Erythroblast (primary cell): ENCODE measurements around the gene GRXCR1.

Source experiments
- DNase-seq, 2 experiments: peaks; one replicate each; lab custom pipeline; 2025; lab: John Stamatoyannopoulos, UW
- GATA1 ChIP-seq: IDR thresholded peaks from 2 replicates; pipeline ENCODE4 v1.6.1; 2011; ENCODE audit warnings: low read depth, mild to moderate bottlenecking, control low read depth, low read length, moderate library complexity
- POLR2A ChIP-seq: IDR thresholded peaks from 2 replicates; pipeline ENCODE4 v1.6.1; 2011; ENCODE audit warnings: mild to moderate bottlenecking, low read length

Gene GRXCR1

DNA sequence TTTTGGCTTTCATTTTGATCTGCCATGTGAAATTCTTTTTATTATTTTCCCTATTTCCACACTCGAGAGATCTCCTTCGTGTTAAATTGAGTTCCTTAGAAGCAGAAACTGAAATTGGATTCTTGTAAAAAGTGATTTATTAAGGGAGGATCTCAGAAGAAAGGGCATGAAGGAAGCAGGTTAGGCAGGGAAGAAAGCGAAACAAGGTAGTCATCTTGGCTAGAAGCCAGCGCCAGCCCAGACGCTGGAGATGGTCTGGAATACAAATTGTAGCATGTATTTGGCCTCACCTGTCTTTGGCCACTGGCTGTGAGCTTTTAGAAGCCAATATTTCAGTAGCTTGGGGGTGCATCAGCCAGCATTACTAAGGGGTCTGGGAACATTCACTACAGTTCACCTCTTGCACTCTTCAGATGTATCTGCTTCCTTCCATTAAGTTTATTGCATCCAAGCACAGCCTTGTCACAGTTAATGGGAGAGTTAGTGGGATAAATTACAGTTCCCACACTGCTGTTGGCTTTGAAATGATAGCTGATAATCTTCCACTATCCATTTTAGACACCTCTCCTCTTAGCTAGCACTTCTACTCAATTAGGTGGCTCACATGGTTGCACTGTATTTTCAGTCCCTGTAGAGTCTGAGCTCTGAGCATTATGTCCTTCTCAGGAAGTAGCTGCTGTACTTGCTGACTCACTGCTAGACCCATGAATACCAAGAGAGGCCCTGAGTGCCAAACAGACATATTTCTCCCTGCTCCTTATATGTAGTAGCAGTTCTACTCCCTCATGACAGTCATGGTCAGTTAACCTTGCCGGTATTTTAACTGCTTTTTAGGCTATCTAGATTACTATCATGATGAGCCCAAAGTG is 14.6 kb downstream of the GRXCR1 start:
- no peak for DNase-seq
- TF ChIP-seq POLR2A (no peak), GATA1 (no peak)

DNA sequence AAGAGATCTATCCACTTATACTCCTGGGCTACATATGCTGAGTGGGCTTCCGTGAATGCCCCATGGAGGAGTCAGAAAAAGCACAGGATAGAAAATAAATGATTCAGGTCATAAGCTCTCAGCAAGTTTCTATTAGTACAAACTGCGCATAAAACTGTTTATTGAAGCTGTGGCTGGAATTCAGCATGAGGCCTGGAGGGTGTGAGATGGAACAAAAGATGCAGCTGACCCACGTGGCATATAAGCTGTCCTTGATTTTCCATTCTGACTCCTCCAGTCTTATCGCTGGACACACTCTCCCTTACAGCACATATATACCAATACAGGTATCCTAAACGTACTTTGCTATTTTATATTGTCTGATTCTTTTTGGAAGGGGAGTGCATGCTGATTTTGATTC is 17.9 kb downstream of the GRXCR1 start:
- TF ChIP-seq GATA1 (no peak), POLR2A (no peak)

DNA sequence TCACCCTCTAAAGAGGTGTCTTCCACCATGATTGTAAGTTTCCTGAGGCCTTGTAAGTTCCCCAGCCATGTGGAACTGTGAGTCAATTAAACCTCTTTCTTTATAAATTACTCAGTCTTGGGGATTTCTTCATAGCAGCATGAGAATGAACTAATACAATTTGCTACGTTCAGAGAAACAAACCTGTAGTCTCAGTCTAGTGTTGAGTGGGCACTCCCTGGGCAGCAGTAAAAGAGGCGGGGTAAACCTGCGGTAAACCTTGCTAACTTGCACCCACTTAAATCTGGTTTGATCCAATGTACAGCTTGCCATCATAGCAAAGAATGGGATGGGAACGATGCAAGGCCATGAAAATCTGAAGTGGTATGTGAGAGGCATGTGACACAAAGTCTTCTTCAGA is 22.4 kb downstream of the GRXCR1 start:
- no peak for DNase-seq

More for the DNA sequence above, 17.9 kb downstream of the GRXCR1 start:
- no peak for DNase-seq

DNA sequence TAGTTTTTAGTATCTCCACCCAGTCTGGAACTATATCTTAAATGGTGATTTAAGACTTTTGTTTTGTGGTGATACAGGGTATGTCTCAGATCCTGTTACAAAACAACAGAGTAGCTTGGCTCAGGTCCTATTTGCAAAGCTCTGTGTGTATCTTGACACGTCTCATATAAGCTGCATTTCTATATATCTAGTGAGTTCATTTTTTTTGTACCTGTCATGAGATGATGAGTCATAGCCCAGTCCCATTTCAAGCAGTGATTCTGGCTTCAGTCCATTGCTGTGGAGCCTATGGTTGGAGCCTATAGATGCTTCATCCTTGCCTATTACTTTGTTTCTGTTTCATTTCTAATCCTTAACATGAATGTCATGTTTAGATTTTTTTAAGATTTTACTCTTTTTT is 23.0 kb downstream of the GRXCR1 start:
- peak in 1 of 2 experiments; percentile 1 for DNase-seq
- no peak for TF ChIP-seq POLR2A
- TF ChIP-seq GATA1: no peak

More for the DNA sequence above, 22.4 kb downstream of the GRXCR1 start:
- no peak for TF ChIP-seq POLR2A
- no peak for TF ChIP-seq GATA1

DNA sequence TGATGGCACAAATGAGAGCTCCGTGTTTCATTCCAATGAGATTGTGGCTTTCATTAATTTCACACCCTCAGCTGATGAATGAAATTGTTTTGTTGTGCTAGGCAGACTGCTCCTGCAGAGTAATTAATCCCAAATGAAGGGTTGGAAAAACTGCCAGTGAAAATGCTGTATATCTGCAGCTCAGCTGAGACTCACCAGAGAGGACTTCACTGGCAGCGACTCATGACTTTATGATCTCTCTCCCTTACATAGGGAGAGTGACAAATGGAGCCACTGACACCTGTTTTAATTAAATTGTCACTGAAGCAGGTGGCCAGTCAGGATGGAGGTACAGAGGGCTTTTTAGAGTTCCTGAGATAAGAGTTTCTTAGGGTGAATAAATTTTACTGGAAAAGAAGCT is 24.8 kb downstream of the GRXCR1 start:
- no peak for DNase-seq
- TF ChIP-seq GATA1: no peak
- no peak for TF ChIP-seq POLR2A

DNA sequence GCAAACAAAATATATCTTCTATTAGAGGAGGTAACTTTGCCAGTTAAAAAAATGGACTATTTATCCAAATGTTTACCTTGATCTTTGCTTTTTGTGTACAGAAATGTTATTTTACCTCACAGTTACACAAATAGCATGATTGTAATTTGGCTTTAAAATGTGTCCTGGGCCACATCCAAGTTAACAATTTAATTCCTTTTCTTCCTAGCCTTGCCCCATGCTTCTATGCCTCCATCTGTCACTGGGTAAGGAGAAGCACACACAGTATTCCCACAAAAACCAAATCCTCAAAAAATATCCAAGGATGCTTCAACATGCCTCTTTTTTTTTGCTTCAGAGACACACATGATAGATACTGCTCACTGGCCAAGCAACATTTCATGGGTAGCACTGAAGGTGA is 30.9 kb downstream of the GRXCR1 start:
- no peak for TF ChIP-seq POLR2A
- no peak for TF ChIP-seq GATA1
- no peak for DNase-seq

DNA sequence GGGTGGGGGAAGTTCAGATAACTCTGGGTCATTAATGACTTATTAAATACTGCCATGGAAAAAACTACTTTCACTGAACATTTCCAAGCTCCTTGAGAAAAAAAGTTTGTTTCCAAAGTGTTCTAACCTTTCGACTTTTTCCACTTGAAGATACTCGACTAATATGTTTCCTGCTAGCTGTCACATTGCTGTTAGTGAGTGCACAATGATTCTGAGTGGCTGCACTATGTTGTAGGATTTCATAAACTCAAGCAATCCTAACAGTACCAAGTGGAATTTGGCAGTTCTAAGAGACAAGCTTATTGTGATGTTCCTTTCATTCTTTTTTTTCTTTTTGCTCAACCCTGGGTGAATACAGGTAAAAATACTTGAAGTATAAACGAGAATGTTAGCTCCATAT is 33.4 kb downstream of the GRXCR1 start:
- TF ChIP-seq POLR2A (no peak), GATA1 (no peak)
- DNase-seq: no peak

DNA sequence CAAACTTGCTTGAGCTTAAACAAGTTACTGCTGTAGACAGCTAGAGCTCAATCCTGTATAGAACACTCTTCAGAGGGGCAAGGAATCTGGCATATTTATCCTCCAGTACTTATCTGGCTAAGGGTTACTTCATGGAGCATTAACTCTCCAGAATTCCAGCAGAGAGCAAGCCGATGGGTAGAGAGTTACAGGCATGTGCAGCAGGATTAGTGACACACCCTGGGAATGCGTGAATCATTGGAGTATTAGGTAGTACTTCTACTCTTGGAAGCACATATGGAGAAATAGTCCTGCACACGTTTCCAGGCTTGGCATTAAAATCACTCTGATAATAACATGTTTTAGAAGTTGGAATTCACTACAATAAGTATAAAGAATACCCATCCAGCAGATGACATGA is 35.4 kb downstream of the GRXCR1 start:
- no peak for TF ChIP-seq GATA1
- no peak for TF ChIP-seq POLR2A
- no peak for DNase-seq

DNA sequence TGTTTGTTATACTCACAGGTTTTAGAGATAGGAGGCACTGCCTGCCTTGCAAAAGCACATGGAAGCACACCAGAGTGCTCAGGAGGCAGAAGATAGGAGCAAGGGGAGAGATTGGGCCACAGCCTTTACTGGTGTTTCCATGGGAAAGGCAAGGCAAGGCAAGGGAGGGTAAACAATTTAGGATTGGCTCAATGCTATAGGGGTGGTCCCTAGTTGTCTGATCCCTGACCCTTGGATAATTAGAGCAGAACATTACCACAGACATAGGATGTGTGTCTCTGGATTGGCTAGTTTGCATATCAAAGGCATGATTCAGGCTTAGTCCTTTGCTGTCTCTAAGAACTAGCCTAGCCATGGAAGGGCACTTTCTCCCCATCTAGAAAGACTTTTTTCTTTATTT is 36.1 kb downstream of the GRXCR1 start:
- TF ChIP-seq GATA1: no peak
- TF ChIP-seq POLR2A: no peak
- no peak for DNase-seq

DNA sequence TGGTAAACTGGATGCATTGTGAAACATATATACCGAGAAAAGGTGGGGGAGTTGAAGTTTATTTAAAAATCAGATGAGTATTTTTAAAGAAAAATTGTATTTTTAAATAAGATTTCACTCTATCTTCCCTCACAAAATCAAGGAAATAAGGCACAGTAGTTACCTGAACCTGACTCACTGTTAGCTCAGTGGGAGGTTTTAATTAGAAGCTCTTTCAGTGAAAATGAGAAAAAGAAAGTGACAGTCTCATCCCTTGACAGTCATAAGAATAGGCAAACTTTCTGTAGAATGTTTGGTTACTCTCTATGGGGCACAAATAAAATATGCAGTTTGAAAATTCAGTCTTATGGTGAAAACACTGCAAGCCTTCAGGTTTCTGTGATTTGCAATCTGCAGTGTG is 49.7 kb downstream of the GRXCR1 start:
- DNase-seq: no peak
- TF ChIP-seq POLR2A: no peak
- no peak for TF ChIP-seq GATA1

DNA sequence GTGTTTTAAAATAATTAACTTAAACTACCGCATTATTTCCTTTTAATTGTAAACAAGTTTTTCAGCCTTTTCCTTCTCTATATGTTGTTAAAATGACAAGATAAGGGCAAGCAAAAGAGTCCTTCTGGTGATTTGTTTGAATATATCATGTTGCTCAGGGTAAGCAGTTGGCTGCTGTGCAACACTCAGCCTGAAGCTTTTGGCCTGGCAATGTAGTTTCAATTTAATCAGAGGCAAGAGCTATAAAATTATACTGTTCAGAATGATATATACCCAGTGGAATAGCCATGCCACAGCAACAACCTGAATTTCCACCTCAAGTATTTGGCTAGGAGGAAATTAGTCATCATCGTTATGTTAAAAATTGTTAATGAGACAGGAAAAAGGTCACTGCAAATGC is 53.4 kb downstream of the GRXCR1 start:
- TF ChIP-seq GATA1 (no peak), POLR2A (no peak)
- no peak for DNase-seq

DNA sequence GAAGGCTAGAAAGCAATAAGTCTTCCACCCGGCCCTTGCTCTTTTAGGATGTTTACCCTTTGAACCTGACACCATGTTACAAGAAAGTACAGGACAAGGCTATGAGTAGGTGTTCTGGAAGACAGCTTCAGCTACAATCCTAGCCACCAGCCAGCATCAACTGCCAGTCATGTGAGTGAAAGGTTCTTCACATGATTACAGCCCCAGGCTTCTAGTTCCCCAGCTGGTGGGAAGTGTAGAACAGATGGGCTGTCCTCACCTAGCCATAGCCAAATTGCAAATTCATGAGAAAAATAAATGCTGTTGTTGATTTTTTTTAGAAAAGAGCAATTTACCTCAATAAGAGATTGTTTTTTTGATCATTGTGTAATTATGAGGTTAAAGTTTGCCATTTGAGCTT is 60.8 kb downstream of the GRXCR1 start:
- TF ChIP-seq POLR2A (no peak), GATA1 (no peak)
- no peak for DNase-seq

DNA sequence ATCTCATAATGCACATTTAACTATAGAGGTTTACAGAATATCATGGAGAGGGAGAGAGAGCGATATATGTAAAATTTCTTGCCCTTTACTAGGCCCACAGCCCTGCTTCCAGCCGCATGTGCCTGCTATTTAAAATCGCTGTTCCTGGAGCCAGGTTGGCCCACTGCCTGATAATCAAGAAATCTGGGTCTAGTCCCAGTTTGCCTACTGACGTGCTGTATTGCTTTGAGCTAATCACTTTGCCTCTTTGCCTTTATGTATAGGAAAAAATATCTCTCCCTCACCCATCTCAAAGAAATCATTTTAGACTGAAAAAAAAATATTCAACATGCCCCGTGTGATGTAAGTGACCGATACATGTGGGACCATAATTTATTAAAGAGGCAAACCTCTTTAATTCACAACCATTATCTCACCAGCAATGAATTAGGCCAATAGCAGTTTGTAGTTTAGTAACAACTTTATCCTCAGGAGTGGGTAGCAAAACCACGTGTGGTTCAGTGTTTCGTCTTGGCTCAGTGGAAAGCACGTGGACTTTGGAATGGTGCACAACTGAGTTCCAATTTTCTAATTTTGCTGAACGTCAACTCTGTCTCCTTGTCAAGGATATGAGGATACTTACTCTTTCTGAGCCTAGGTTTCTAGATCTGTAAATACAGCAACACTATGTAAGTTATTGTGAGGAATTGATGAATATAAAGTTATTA is 62.6 kb downstream of the GRXCR1 start:
- TF ChIP-seq POLR2A: no peak
- TF ChIP-seq GATA1: no peak
- DNase-seq: no peak

DNA sequence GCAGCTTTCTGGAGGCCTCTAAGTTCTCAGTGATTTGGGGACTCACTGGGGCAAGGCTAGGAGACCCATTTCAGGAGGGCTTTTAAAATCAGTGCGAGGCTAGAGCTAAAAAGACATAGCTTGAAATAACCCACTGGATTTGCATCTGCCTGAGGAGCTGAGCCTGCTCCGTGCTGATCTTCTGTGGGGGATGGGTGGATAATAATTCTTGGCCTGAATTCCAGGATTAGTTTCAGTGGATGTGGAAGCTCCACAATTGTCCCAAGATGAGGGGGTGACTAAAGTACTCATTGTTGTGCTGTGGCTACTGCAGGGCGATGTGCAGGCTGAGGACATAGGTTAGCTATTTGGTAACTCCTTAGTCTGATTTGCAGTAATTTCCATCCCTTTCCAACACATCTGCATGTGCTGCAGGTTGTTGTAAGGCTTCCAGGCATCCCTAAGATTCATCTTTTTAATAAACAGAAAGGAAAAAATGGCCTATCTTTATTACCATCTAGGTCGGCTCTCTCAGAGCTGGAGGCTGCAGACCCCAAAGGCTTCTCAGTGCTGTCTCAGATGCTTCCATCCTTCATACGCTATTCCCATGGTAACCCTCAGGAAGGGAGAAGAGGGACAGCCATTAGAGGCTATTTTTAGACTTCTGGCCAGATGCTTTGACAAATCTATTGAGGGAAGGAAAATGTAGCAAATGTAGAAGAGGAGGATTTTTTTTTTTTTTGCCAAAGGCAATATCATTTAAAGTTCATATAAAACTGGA is 63.4 kb downstream of the GRXCR1 start:
- TF ChIP-seq POLR2A (no peak), GATA1 (no peak)
- no peak for DNase-seq

DNA sequence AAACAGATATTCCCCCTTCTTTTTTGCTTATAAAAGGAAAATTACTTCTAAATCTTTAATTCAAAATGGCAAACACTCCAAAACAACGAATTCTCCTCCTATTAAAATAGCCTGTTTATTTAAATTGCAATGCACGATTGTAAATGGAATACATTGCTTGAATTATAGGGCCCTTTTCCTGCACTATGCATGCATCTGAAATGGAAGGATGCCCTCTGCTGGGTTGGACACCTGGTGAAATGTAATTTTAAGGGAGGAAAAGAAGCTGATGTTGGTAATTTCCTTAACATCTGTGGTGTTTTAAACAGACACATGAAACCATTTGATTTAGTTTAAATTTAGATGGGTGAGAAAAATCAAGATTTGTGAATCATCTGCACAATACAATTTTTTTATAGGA is 72.8 kb downstream of the GRXCR1 start:
- TF ChIP-seq POLR2A: no peak
- no peak for TF ChIP-seq GATA1
- DNase-seq: no peak
